Gastrocnemius medialis (tissue), 4 donors: ENCODE measurements around the gene C20orf204. TPM values are rescaled to one million over a fixed set of nuclear protein-coding genes. Genes with fewer than 3 reads are reported as not detected.

ENCODE experiments used
- ATAC-seq, 2 donors: fragments of 150-250 bp; one replicate each; pipeline ENCODE4 v1.9.1; 2016
- DNase-seq, 2 donors: peaks; one replicate each; pipeline ENCODE4 v3.0.0-alpha.2; 2019
- H3K27ac ChIP-seq, 4 donors: fragments of 200-600 bp; sonication (generic); 1 replicate in 1 of 4; 2 replicates in 3 of 4; pipeline ENCODE4 v1.5.1; 2016 to 2018; ENCODE audit warnings: mild to moderate bottlenecking in 2 of 4, moderate library complexity in 1 of 4
- H3K27me3 ChIP-seq, 3 donors: fragments of 200-600 bp; sonication (generic) in 2 of 3; 1 replicate in 1 of 3; 2 replicates in 2 of 3; pipeline versions ENCODE4 v1.5.1 to v1.6.0; 2016 to 2019; ENCODE audit warnings: mild to moderate bottlenecking in 1 of 3, moderate library complexity in 1 of 3
- H3K36me3 ChIP-seq, 2 donors: fragments of 200-600 bp; sonication (generic) in 1 of 2; one replicate each; pipeline ENCODE4 v1.5.1; 2017 to 2018
- H3K4me1 ChIP-seq, 2 donors: fragments of 200-600 bp; sonication (generic) in 1 of 2; one replicate each; pipeline ENCODE4 v1.5.1; 2016 to 2017; ENCODE audit warnings: mild to moderate bottlenecking in 2 of 2
- H3K4me3 ChIP-seq, 4 donors: fragments of 200-600 bp; sonication (generic) in 3 of 4; 1 replicate in 1 of 4; 2 replicates in 3 of 4; pipeline ENCODE4 v1.5.1; 2016 to 2019; ENCODE audit warnings: mild to moderate bottlenecking in 2 of 4
- H3K9me3 ChIP-seq, 3 donors: fragments of 200-600 bp; sonication (generic) in 2 of 3; 1 replicate in 1 of 3; 2 replicates in 2 of 3; pipeline ENCODE4 v1.5.1; 2016 to 2019
- POLR2A ChIP-seq, 2 donors: fragments of 450-650 bp; IDR thresholded peaks; one replicate each; pipeline ENCODE4 v1.6.1; 2017; ENCODE audit warnings: antibody characterized with exemption in 2 of 2, mild to moderate bottlenecking in 2 of 2, moderate library complexity in 2 of 2
- in situ Hi-C, 4 donors: fragments of 200-750 bp; cut with MboI; loops; one replicate each; pipeline versions ENCODE4 v1.15.0 to v1.8.0; 2017; ENCODE audit warnings: low sequenced_read_pairs in 4 of 4
- intact Hi-C: fragments of 100-400 bp; cut with DNase I; formaldehyde crosslinking; loops from one replicate; pipeline ENCODE4 v1.15.1; 2023; ENCODE audit warnings: low total_unique reads
- total RNA-seq, 4 donors: library from RNA; depleted of rRNA; stranded (reverse); fragments of >200 nt; gene quantifications; one replicate each; pipeline versions ENCODE4 v1.1.0 to v1.2.3, GENCODE V29; 2016
- TF ChIP-seq, protein P1 (sequence below), 5 experiments: fragments of 450-650 bp in 3 of 5; fragments of 200-600 bp in 2 of 5; sonication (generic) in 2 of 5; IDR thresholded peaks in 4 of 5; conservative IDR thresholded peaks in 1 of 5; 1 replicate in 4 of 5; 2 replicates in 1 of 5; pipeline ENCODE4 v1.5.1; 2016 to 2019; ENCODE audit warnings: antibody characterized with exemption in 5 of 5, mild to moderate bottlenecking in 3 of 5, moderate library complexity in 3 of 5

C20orf204 gene
- total RNA-seq, 4 donors from 2014 or later, result 0.16 to 0.66 (median 0.33) TPM; not detected in 1

DNA sequence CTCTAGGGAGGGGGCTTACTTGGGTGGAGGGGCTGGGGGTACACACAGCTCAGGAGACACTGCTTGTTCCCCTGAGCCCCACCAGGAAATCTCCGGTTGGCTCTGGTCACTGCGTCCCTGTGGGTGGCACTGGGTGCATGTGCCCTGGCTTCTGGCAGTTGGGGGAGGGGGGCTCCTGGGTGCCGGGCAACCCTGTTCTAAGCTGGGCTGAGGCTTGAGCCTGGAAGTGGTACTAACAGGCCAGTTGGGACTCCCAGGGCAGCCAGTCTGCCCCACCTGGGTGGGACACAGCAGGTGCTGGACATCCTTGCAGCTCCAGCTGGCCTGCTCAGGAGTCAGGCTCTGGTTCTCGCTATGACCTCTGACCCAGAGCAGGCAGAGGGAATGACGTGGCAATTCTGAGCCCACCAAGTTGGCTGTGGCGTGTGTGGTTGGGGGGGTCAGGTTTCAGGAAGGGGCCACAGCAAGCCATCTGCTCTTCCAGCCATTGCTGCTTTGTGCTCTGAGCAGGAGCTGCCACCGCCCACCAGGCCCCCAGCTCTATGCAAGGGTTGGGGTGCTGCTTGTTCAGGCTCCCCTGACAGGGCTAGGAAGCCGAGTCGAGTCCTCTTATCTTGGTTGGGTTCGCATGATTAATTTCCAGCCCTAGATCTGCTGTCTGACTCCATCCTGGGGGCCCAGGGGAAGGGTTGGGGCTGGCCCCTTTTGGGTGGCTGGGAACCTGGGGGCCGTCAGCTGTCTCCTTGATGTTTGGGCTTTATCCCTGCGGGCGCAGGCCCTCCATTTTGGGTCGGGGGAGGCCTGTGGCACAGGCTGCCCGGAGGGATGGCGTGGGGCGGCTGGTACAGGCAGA is 590 bp downstream of the C20orf204 start:
- intact Hi-C loops, result no loop called here
- Histone ChIP-seq H3K27me3 (peaks cover 33 to 45% (median 41%) of the 10 kb centered on the region in 3 donors), H3K4me3 (no peak overlapping the region), H3K27ac (no peak overlapping the region), H3K36me3 (peaks cover 0 to 23% of the 10 kb centered on the region in 2 donors), H3K9me3 (no peaks in the 10 kb centered on the region), H3K4me1 (peaks cover 0 to 13% of the 10 kb centered on the region in 2 donors)
- ATAC-seq, result no peak
- DNase-seq, result no peak
- in situ Hi-C loops, result no loop called here
- TF ChIP-seq, protein P1, sequence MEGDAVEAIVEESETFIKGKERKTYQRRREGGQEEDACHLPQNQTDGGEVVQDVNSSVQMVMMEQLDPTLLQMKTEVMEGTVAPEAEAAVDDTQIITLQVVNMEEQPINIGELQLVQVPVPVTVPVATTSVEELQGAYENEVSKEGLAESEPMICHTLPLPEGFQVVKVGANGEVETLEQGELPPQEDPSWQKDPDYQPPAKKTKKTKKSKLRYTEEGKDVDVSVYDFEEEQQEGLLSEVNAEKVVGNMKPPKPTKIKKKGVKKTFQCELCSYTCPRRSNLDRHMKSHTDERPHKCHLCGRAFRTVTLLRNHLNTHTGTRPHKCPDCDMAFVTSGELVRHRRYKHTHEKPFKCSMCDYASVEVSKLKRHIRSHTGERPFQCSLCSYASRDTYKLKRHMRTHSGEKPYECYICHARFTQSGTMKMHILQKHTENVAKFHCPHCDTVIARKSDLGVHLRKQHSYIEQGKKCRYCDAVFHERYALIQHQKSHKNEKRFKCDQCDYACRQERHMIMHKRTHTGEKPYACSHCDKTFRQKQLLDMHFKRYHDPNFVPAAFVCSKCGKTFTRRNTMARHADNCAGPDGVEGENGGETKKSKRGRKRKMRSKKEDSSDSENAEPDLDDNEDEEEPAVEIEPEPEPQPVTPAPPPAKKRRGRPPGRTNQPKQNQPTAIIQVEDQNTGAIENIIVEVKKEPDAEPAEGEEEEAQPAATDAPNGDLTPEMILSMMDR (IDR thresholded peaks at IDR 0.05 in 4 of 5, conservative IDR thresholded peaks at IDR 0.05 in 1 of 5), result no peak
- no peak for TF ChIP-seq POLR2A (IDR thresholded peaks at IDR 0.05)

DNA sequence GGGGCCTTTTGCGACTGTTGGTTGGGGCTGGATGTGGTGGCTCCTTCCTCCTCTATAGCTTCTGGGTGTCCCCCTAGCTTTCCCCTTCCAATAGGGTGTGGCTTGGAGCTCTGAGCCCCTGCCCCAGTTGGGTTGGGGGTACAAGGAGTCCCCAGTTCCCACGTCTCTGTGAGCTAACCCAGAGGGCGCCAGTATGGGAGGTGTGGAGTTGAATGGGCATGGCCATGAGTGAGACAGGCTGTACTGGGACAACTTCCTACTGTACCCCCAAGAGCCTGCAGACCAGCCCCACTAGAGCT is 1.2 kb downstream of the C20orf204 start:
- H3K27ac ChIP-seq, result no peak overlapping the region
- intact Hi-C loops, result no loop called here
- H3K9me3 ChIP-seq, result no peaks in the 10 kb centered on the region
- peaks cover 39 to 50% (median 47%) of the 10 kb centered on the region in 3 donors for H3K27me3 ChIP-seq
- TF ChIP-seq, protein P1 (IDR thresholded peaks at IDR 0.05 in 4 of 5, conservative IDR thresholded peaks at IDR 0.05 in 1 of 5), result no peak
- no peak for TF ChIP-seq POLR2A (IDR thresholded peaks at IDR 0.05)
- in situ Hi-C loops, result no loop called here
- DNase-seq (no peak), ATAC-seq (no peak)
- H3K4me3 ChIP-seq, result no peak overlapping the region
- H3K4me1 ChIP-seq, result peaks cover 3 to 18% of the 10 kb centered on the region in 2 donors
- H3K36me3 ChIP-seq, result peaks cover 0 to 19% of the 10 kb centered on the region in 2 donors

DNA sequence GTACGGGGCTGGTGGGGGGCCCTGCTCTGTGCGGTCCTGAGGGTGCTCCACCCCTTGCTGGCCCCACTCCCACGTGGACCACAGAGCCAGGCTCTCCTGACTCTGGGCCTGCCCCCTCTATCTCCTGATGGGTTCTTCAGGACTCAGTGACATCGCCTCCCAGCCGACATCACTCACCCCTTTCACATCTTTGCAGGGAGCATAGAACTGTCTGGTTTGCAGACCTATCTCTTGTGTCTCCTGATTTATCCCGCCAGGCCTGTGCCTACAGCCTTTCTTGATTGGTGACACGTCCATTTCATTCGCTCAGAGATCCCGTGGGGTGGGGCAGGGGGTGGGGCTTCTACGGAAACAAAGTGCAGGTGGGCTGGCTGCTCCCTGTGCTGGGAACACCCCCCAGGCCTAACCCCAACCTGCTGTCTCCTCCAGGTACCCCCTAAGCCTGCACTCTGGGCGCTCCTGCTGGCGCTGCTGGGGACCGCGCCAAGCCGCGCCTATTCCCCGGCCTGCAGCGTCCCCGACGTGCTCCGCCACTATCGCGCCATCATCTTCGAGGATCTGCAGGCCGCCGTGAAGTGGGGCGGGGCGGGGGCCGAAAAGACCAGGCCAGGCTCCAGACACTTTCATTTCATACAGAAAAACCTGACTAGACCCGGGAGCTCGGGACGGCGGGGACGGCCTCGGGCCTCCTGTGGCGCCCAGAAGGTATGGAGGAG is 1.7 kb downstream of the C20orf204 start:
- ATAC-seq, result no peak
- peaks cover 3 to 21% of the 10 kb centered on the region in 2 donors for H3K4me1 ChIP-seq
- peaks cover 42 to 55% (median 51%) of the 10 kb centered on the region in 3 donors for H3K27me3 ChIP-seq
- intact Hi-C loops, result no loop called here
- peaks cover 0 to 14% of the 10 kb centered on the region in 2 donors for H3K36me3 ChIP-seq
- in situ Hi-C loops, result no loop called here
- no peak overlapping the region for H3K27ac ChIP-seq
- H3K4me3 ChIP-seq, result peak overlapping the region; percentile 50 to 55 (median 52)
- no peaks in the 10 kb centered on the region for H3K9me3 ChIP-seq
- DNase-seq, result no peak
- TF ChIP-seq POLR2A (IDR thresholded peaks at IDR 0.05), result no peak
- TF ChIP-seq, protein P1 (IDR thresholded peaks at IDR 0.05 in 4 of 5, conservative IDR thresholded peaks at IDR 0.05 in 1 of 5), result no peak

DNA sequence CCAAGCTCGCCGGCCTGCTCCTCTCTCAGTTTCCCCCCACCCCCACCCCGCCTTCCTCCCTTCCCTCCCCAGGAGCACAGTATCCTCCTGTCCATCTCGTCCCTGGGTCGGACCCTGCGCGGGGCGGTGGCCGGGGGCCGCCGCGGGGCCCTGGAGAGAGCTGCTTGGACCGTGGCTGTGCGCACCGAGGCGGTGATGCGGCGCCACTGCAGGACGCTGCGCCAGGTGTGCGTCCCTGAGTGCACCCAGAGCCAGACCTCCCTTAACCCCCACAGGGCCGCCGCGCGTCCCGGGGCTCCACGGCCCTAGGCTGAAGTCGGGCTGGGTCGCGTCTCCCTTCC is 2.2 kb downstream of the C20orf204 start:
- H3K4me3 ChIP-seq, result peak overlapping the region; percentile 50 to 55 (median 52)
- peaks cover 3 to 21% of the 10 kb centered on the region in 2 donors for H3K4me1 ChIP-seq
- peak overlapping the region in 1 of 4 donors; percentile 56 for H3K27ac ChIP-seq
- H3K27me3 ChIP-seq, result peaks cover 42 to 55% (median 53%) of the 10 kb centered on the region in 3 donors
- intact Hi-C loops, result no loop called here
- ATAC-seq (peak in 1 of 2 donors; percentile 12), DNase-seq (no peak)
- H3K9me3 ChIP-seq, result no peaks in the 10 kb centered on the region
- in situ Hi-C loops, result no loop called here
- H3K36me3 ChIP-seq, result peaks cover 0 to 9% of the 10 kb centered on the region in 2 donors
- TF ChIP-seq, protein P1 (IDR thresholded peaks at IDR 0.05 in 4 of 5, conservative IDR thresholded peaks at IDR 0.05 in 1 of 5), result no peak
- no peak for TF ChIP-seq POLR2A (IDR thresholded peaks at IDR 0.05)
